ENCODE data around the gene TMEM42. TPM values are rescaled to one million over a fixed set of nuclear protein-coding genes. Genes with fewer than 3 reads are reported as not detected.

The TMEM42 gene
- total and polyA plus RNA-seq, 2 of the 13 experiments (the other 11 are each of a cell fraction or from before 2014, with no cell fraction given) = 5.5 to 24.5 TPM

DNA sequence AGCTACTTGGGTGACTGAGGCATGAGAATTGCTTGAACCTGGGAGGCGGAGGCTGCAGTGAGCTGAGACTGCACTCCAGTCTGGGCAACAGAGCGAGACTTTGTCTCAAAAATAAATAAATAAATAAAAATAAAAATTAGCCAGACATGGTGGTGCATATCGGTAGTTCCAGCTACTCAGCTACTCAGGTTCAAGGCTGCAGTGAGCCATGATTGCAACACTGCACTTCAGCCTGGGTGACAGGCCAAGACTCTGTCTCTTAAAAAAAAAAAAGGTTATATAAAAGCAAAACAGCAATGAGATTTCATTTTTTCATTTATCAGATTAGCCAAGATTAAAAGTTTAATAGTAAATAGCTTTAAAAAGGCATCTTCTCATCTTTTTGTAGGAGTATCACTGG, 15.6 kb downstream of the TMEM42 start:
- CTCF ChIA-PET (ENCODE audit: low intra/inter-chr PET ratio, low total read pairs) = no interaction called here
- Histone ChIP-seq H3K4me2 (ENCODE audit: low read depth, low read length) (no peak overlapping the region), H2AFZ (ENCODE audit: low read length) (no peak overlapping the region), H4K20me1 (ENCODE audit: insufficient read depth, low read length) (no peaks in the 10 kb centered on the region), H3K27me3 (ENCODE audit: control insufficient read depth in 1 of 2, insufficient read depth in 2 of 2, low read length in 2 of 2) (no peaks in the 10 kb centered on the region), H3K9me3 (ENCODE audit: low read length) (no peaks in the 10 kb centered on the region), H3K27ac (ENCODE audit: extremely low read length, insufficient read depth, low read length) (no peak overlapping the region), H3K4me3 (replicated peaks in 1 of 3; ENCODE audit: insufficient read depth in 1 of 3, low read depth in 2 of 3, low read length in 3 of 3) (no peak overlapping the region), H3K36me3 (replicated peaks in 1 of 2; ENCODE audit: control insufficient read depth in 1 of 2, insufficient read depth in 2 of 2, low read length in 2 of 2) (no peaks in the 10 kb centered on the region), H3K4me1 (ENCODE audit: insufficient read depth, low read length) (no peaks in the 10 kb centered on the region), H3K79me2 (ENCODE audit: insufficient read depth, low read length) (no peaks in the 10 kb centered on the region), H3K9ac (ENCODE audit: insufficient read depth, low read depth, low read length) (no peak overlapping the region)
- ATAC-seq (no peak), FAIRE-seq (no peak), DNase-seq (ENCODE audit: low spot score) (no peak)
- 34% methylated on average over 3 of the region's 3 CpGs for WGBS (ENCODE audit: low lambda C conversion rate)
- TF ChIP-seq SPEN (CRISPR knock-in tag; IDR thresholded peaks at IDR 0.05; ENCODE audit: low read depth) (no peak), CEBPB (IDR thresholded peaks at IDR 0.05; ENCODE audit: borderline replicate concordance, low read depth, low read length) (peak; percentile 21; the same call in 1 of the 2 replicates), HNRNPL (IDR thresholded peaks at IDR 0.05; ENCODE audit: low read depth, low read length) (no peak)
- no TSS peak for BruUV-seq (replicated peaks)
- POLR2A ChIA-PET = no interaction called here
- intact Hi-C loops (cut with micrococcal nuclease; ENCODE audit: unreplicated experiment) = no loop called here
- in situ Hi-C loops (cut with HindIII; ENCODE audit: extremely low pct_ligation_motif_present, low pct_unique_long_range_greater_than_20kb) = no loop called here

- Histone ChIP-seq H2AFZ (ENCODE audit: low read length) (no peak overlapping the region), H3K79me2 (ENCODE audit: insufficient read depth, low read length) (no peaks in the 10 kb centered on the region), H3K27me3 (ENCODE audit: control insufficient read depth in 1 of 2, insufficient read depth in 2 of 2, low read length in 2 of 2) (peaks cover 0 to 8% of the 10 kb centered on the region in 2 experiments; a peak in 1 of 5 replicates), H3K36me3 (replicated peaks in 1 of 2; ENCODE audit: control insufficient read depth in 1 of 2, insufficient read depth in 2 of 2, low read length in 2 of 2) (no peaks in the 10 kb centered on the region), H3K9ac (ENCODE audit: insufficient read depth, low read depth, low read length) (no peak overlapping the region), H3K4me3 (replicated peaks in 1 of 3; ENCODE audit: insufficient read depth in 1 of 3, low read depth in 2 of 3, low read length in 3 of 3) (no peak overlapping the region), H3K9me3 (ENCODE audit: low read length) (no peaks in the 10 kb centered on the region), H3K4me2 (ENCODE audit: low read depth, low read length) (no peak overlapping the region), H3K27ac (ENCODE audit: extremely low read length, insufficient read depth, low read length) (no peak overlapping the region), H3K4me1 (ENCODE audit: insufficient read depth, low read length) (no peaks in the 10 kb centered on the region), H4K20me1 (ENCODE audit: insufficient read depth, low read length) (no peaks in the 10 kb centered on the region)
- ATAC-seq = peak; percentile 56; the same call in 1 of the 3 replicates
- TF ChIP-seq IRF1 (CRISPR knock-in tag; IDR thresholded peaks at IDR 0.05; ENCODE audit: low read depth) = no peak
- TF ChIP-seq ZNF850 (CRISPR knock-in tag; conservative IDR thresholded peaks at IDR 0.05) = no peak
- no peak for TF ChIP-seq HMG20B (CRISPR knock-in tag; conservative IDR thresholded peaks at IDR 0.05)
- WGBS (ENCODE audit: low lambda C conversion rate) = 43% methylated on average over 2 of the region's 2 CpGs
- CTCF ChIA-PET (ENCODE audit: low intra/inter-chr PET ratio, low total read pairs) = no interaction called here
- no peak for DNase-seq (ENCODE audit: low spot score)
- POLR2A ChIA-PET = no interaction called here
- no TSS peak for BruUV-seq (replicated peaks)
- intact Hi-C loops (cut with micrococcal nuclease; ENCODE audit: unreplicated experiment) = no loop called here
- FAIRE-seq = no peak
- in situ Hi-C loops (cut with HindIII; ENCODE audit: extremely low pct_ligation_motif_present, low pct_unique_long_range_greater_than_20kb) = no loop called here
Measured at GRCh38 chr3:44880284-44880683, 18.6 kb downstream of the TMEM42 start.
